Measurements from ENCODE around the gene DHRS11.

GRCh38 chr17:36640346-36640745 is 48.7 kb downstream of the DHRS11 start:
- TF ChIP-seq POLR2A (IDR thresholded peaks at IDR 0.05): no peak
- no peak for TF ChIP-seq EP300 (IDR thresholded peaks at IDR 0.05)
